ENCODE results near the gene EGFR.

Gene EGFR

GRCh38 chr7:54981913-54982312 is 36.9 kb upstream of the EGFR start:
- no peak for TF ChIP-seq POLR2A (IDR thresholded peaks at IDR 0.05; ENCODE audit: extremely low read depth, insufficient read length)
- TF ChIP-seq, protein P1, sequence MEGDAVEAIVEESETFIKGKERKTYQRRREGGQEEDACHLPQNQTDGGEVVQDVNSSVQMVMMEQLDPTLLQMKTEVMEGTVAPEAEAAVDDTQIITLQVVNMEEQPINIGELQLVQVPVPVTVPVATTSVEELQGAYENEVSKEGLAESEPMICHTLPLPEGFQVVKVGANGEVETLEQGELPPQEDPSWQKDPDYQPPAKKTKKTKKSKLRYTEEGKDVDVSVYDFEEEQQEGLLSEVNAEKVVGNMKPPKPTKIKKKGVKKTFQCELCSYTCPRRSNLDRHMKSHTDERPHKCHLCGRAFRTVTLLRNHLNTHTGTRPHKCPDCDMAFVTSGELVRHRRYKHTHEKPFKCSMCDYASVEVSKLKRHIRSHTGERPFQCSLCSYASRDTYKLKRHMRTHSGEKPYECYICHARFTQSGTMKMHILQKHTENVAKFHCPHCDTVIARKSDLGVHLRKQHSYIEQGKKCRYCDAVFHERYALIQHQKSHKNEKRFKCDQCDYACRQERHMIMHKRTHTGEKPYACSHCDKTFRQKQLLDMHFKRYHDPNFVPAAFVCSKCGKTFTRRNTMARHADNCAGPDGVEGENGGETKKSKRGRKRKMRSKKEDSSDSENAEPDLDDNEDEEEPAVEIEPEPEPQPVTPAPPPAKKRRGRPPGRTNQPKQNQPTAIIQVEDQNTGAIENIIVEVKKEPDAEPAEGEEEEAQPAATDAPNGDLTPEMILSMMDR (IDR thresholded peaks at IDR 0.05; ENCODE audit: low read depth, low read length): no peak
- no peak for TF ChIP-seq MYC (IDR thresholded peaks at IDR 0.05; ENCODE audit: low read depth, low read length)
- no peak for TF ChIP-seq MAX (IDR thresholded peaks at IDR 0.05; ENCODE audit: low read depth, low read length)
- no peak overlapping the region for H3K4me3 ChIP-seq (ENCODE audit: low read depth, low read length)
- DNase-seq (ENCODE audit: low read depth): no peak

- TF ChIP-seq MYC (IDR thresholded peaks at IDR 0.05; ENCODE audit: low read depth, low read length): no peak
- TF ChIP-seq MAX (IDR thresholded peaks at IDR 0.05; ENCODE audit: low read depth, low read length): no peak
- TF ChIP-seq, protein P1 (IDR thresholded peaks at IDR 0.05; ENCODE audit: low read depth, low read length): no peak
- no peak for TF ChIP-seq POLR2A (IDR thresholded peaks at IDR 0.05; ENCODE audit: extremely low read depth, insufficient read length)
- H3K4me3 ChIP-seq (ENCODE audit: low read depth, low read length): no peak overlapping the region
- no peak for DNase-seq (ENCODE audit: low read depth)
Measured at GRCh38 chr7:54985426-54986330, 33.1 kb upstream of the EGFR start.

- DNase-seq (ENCODE audit: low read depth): no peak
- H3K4me3 ChIP-seq (ENCODE audit: low read depth, low read length): no peak overlapping the region
- TF ChIP-seq MYC (IDR thresholded peaks at IDR 0.05; ENCODE audit: low read depth, low read length) (no peak), POLR2A (IDR thresholded peaks at IDR 0.05; ENCODE audit: extremely low read depth, insufficient read length) (no peak), MAX (IDR thresholded peaks at IDR 0.05; ENCODE audit: low read depth, low read length) (no peak)
- TF ChIP-seq, protein P1 (IDR thresholded peaks at IDR 0.05; ENCODE audit: low read depth, low read length): no peak
Measured at GRCh38 chr7:54986716-54987115, 32.1 kb upstream of the EGFR start.

GRCh38 chr7:54987772-54988171 is 31.0 kb upstream of the EGFR start:
- no peak overlapping the region for H3K4me3 ChIP-seq (ENCODE audit: low read depth, low read length)

DNA sequence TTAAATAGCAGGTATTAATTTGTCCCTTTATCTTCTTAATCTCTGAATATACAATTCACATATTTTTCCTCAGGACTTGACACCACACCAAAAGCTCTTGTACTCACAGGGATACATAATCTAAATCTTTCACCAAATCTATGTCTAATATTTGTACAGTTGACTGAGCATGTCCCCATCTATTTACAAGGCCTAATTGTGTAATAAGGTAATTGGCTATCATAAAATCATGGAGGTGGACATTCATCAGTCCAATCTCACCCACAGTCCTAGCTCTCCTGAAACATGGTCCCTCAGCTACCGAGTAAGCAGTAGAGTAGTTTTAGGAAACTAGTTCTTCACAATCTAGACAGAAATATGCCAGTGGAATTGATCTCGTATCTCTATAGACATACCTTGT is 30.3 kb upstream of the EGFR start:
- TF ChIP-seq MAX (IDR thresholded peaks at IDR 0.05; ENCODE audit: low read depth, low read length): no peak
- TF ChIP-seq, protein P1 (IDR thresholded peaks at IDR 0.05; ENCODE audit: low read depth, low read length): no peak
- no peak for TF ChIP-seq POLR2A (IDR thresholded peaks at IDR 0.05; ENCODE audit: extremely low read depth, insufficient read length)
- TF ChIP-seq MYC (IDR thresholded peaks at IDR 0.05; ENCODE audit: low read depth, low read length): no peak
- DNase-seq (ENCODE audit: low read depth): no peak
- H3K4me3 ChIP-seq (ENCODE audit: low read depth, low read length): no peak overlapping the region

More at GRCh38 chr7:54987772-54988171, 31.0 kb upstream of the EGFR start:
- DNase-seq (ENCODE audit: low read depth): no peak
- TF ChIP-seq, protein P1 (IDR thresholded peaks at IDR 0.05; ENCODE audit: low read depth, low read length): no peak
- no peak for TF ChIP-seq MYC (IDR thresholded peaks at IDR 0.05; ENCODE audit: low read depth, low read length)
- TF ChIP-seq POLR2A (IDR thresholded peaks at IDR 0.05; ENCODE audit: extremely low read depth, insufficient read length): no peak
- no peak for TF ChIP-seq MAX (IDR thresholded peaks at IDR 0.05; ENCODE audit: low read depth, low read length)
